DOHH2 (cell line): Measurements from ENCODE around the gene AP4M1.

Experiments used
- H3F3A ChIP-seq: fragments of 200-600 bp; sonication (generic), shearing (Covaris generic); 2 replicates; pipeline ENCODE4 v1.6.0; 2016; ENCODE audit warnings: antibody characterized with exemption, mild to moderate bottlenecking; ENCODE audit not compliant: control insufficient read depth, insufficient read depth
- H3K27ac ChIP-seq: fragments of 200-600 bp; sonication (generic); 2 replicates; pipeline ENCODE4 v1.5.1; 2014; ENCODE audit warnings: low read depth, mild to moderate bottlenecking, low read length, moderate library complexity
- H3K27me3 ChIP-seq: fragments of 200-600 bp; sonication (generic); 2 replicates; pipeline ENCODE4 v1.6.1; 2014; ENCODE audit warnings: mild to moderate bottlenecking, low read length, mixed read lengths; ENCODE audit not compliant: control insufficient read depth
- H3K36me3 ChIP-seq: fragments of 200-600 bp; sonication (generic); 2 replicates; pipeline ENCODE4 v1.6.1; 2014; ENCODE audit warnings: mild to moderate bottlenecking, low read length, moderate library complexity, mixed read lengths; ENCODE audit not compliant: control insufficient read depth
- H3K4me1 ChIP-seq: fragments of 200-600 bp; sonication (generic); 2 replicates; pipeline ENCODE4 v1.6.1; 2014; ENCODE audit warnings: mild to moderate bottlenecking, low read length, mixed read lengths; ENCODE audit not compliant: control insufficient read depth
- H3K4me2 ChIP-seq: fragments of 200-600 bp; sonication (generic); 2 replicates; pipeline ENCODE4 v1.6.0; 2014; ENCODE audit warnings: mild to moderate bottlenecking, low read length, moderate library complexity
- H3K4me3 ChIP-seq: fragments of 200-600 bp; sonication (generic); 2 replicates; pipeline ENCODE4 v1.5.1; 2014; ENCODE audit warnings: mild to moderate bottlenecking, low read length, mixed read lengths
- H3K79me2 ChIP-seq: fragments of 200-600 bp; sonication (generic); 2 replicates; pipeline ENCODE4 v1.6.1; 2014; ENCODE audit warnings: mild to moderate bottlenecking, low read length, mixed read lengths; ENCODE audit not compliant: control insufficient read depth
- H3K9me2 ChIP-seq: fragments of 200-600 bp; sonication (generic); replicated peaks from 2 replicates; pipeline ENCODE4 v1.6.1; 2014; ENCODE audit warnings: mild to moderate bottlenecking, low read length, mixed read lengths; ENCODE audit not compliant: control insufficient read depth
- H3K9me3 ChIP-seq: fragments of 200-600 bp; sonication (generic); 2 replicates; pipeline ENCODE4 v1.6.1; 2014; ENCODE audit warnings: antibody characterized with exemption, low read length, mixed read lengths; ENCODE audit not compliant: control insufficient read depth, insufficient read depth
- H4K20me1 ChIP-seq: fragments of 200-600 bp; sonication (generic); 2 replicates; pipeline ENCODE4 v1.6.0; 2014; ENCODE audit warnings: low read depth, mild to moderate bottlenecking, antibody characterized with exemption, low read length, moderate library complexity; ENCODE audit not compliant: control insufficient read depth, insufficient read depth
- CTCF ChIP-seq: fragments of 200-600 bp; sonication (generic); IDR thresholded peaks from one replicate; pipeline ENCODE4 v1.5.1; 2014; ENCODE audit warnings: antibody characterized with exemption, mild to moderate bottlenecking, low read depth, low read length; ENCODE audit not compliant: poor library complexity, severe bottlenecking
- EZH2phosphoT487 ChIP-seq: fragments of 200-600 bp; sonication (generic); IDR thresholded peaks from 2 replicates; pipeline ENCODE4 v1.6.1; 2017; ENCODE audit warnings: borderline replicate concordance, mild to moderate bottlenecking, antibody characterized with exemption, low read length, moderate library complexity, mixed read lengths

Gene AP4M1

DNA sequence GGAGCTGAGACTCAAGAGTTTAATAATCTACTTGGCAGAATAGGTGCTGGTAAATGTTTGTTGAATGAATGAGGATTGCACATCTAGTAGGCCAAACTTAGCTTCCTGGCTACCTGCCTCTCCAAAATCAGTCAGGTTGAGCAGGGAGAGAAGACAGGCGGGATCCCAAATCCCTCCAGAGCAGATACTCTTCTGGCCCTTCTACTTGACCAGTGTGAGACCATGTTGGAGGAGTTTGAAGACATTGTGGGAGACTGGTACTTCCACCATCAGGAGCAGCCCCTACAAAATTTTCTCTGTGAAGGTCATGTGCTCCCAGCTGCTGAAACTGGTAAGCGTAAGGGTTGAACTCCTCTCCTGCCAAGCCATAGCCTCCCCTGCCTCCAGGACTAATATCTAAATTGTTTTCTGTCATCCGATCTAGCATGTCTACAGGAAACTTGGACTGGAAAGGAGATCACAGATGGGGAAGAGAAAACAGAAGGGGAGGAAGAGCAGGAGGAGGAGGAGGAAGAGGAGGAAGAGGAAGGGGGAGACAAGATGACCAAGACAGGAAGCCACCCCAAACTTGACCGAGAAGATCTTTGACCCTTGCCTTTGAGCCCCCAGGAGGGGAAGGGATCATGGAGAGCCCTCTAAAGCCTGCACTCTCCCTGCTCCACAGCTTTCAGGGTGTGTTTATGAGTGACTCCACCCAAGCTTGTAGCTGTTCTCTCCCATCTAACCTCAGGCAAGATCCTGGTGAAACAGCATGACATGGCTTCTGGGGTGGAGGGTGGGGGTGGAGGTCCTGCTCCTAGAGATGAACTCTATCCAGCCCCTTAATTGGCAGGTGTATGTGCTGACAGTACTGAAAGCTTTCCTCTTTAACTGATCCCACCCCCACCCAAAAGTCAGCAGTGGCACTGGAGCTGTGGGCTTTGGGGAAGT is 23.1 kb downstream of the AP4M1 start:
- TF ChIP-seq CTCF (no peak), EZH2phosphoT487 (no peak)
- no peaks in the 10 kb centered on the region for H3K9me2 ChIP-seq
- peak overlapping the region; percentile 53 for H3K27ac ChIP-seq
- peaks cover 36% of the 10 kb centered on the region for H3F3A ChIP-seq
- peaks cover 36% of the 10 kb centered on the region for H3K36me3 ChIP-seq
- H3K27me3 ChIP-seq, result no peaks in the 10 kb centered on the region
- H3K4me1 ChIP-seq, result peaks cover 48% of the 10 kb centered on the region
- peak overlapping the region; percentile 81 for H3K4me3 ChIP-seq
- H3K4me2 ChIP-seq, result peak overlapping the region; percentile 96
- no peaks in the 10 kb centered on the region for H3K9me3 ChIP-seq
- peaks cover 57% of the 10 kb centered on the region for H3K79me2 ChIP-seq
- H4K20me1 ChIP-seq, result no peaks in the 10 kb centered on the region

- peaks cover 36% of the 10 kb centered on the region for H3K36me3 ChIP-seq
- peak overlapping the region; percentile 94 for H3K27ac ChIP-seq
- no peak for TF ChIP-seq EZH2phosphoT487
- TF ChIP-seq CTCF, result no peak
- H3K4me3 ChIP-seq, result peak overlapping the region; percentile 81
- peak overlapping the region; percentile 96 for H3K4me2 ChIP-seq
- no peaks in the 10 kb centered on the region for H4K20me1 ChIP-seq
- H3K79me2 ChIP-seq, result peaks cover 45% of the 10 kb centered on the region
- no peaks in the 10 kb centered on the region for H3K9me3 ChIP-seq
- H3F3A ChIP-seq, result peaks cover 32% of the 10 kb centered on the region
- H3K9me2 ChIP-seq, result no peaks in the 10 kb centered on the region
- H3K27me3 ChIP-seq, result no peaks in the 10 kb centered on the region
- peaks cover 46% of the 10 kb centered on the region for H3K4me1 ChIP-seq
Measured at GRCh38 chr7:100126239-100126930, 24.9 kb downstream of the AP4M1 start.

- peaks cover 34% of the 10 kb centered on the region for H3K36me3 ChIP-seq
- H3K9me3 ChIP-seq, result no peaks in the 10 kb centered on the region
- peak within 1 kb of the TSS; percentile 81 for H3K4me3 ChIP-seq
- peaks cover 46% of the 10 kb centered on the region for H3K4me1 ChIP-seq
- no peak for TF ChIP-seq EZH2phosphoT487
- peak; percentile 32 for TF ChIP-seq CTCF
- peaks cover 32% of the 10 kb centered on the region for H3F3A ChIP-seq
- H3K27me3 ChIP-seq, result no peaks in the 10 kb centered on the region
- peak within 1 kb of the TSS; percentile 96 for H3K4me2 ChIP-seq
- H3K9me2 ChIP-seq, result no peaks in the 10 kb centered on the region
- H3K27ac ChIP-seq, result peak within 1 kb of the TSS; percentile 94
- peaks cover 41% of the 10 kb centered on the region for H3K79me2 ChIP-seq
- no peaks in the 10 kb centered on the region for H4K20me1 ChIP-seq
Measured at GRCh38 chr7:100126931-100127865, 25.8 kb downstream of the AP4M1 start, which contains the start of gene MBLAC1. Gene MBLAC1, plus strand, starts transcription at chr7:100126967. Its CDS starts 429 bp downstream, at chr7:100127396.
